Fibroblast of pulmonary artery (primary cell): ENCODE measurements around the gene HK3.
"Not testable (repeated sequence)": the region's sequence is repeated elsewhere in the genome, so short reads cannot be mapped to it uniquely, and the experiment has no call there.

Experiments
- DNase-seq: peaks from one replicate; pipeline ENCODE4 v3.0.0-alpha.2; 2010; ENCODE audit warnings: low read depth
- H3K4me3 ChIP-seq: replicated peaks from 2 replicates; pipeline ENCODE4 v1.5.1; 2011; ENCODE audit warnings: low read depth, mild to moderate bottlenecking, control low read depth, low read length, moderate library complexity
- TF ChIP-seq, protein P1 (sequence below): IDR thresholded peaks from 2 replicates; pipeline ENCODE4 v1.5.1; 2011; ENCODE audit warnings: mild to moderate bottlenecking, control low read depth, low read length, inconsistent platforms; ENCODE audit errors: missing control alignments

Gene HK3

GRCh38 chr5:176874198-176874780 lies 24.9 kb downstream of the HK3 start:
- TF ChIP-seq, protein P1, sequence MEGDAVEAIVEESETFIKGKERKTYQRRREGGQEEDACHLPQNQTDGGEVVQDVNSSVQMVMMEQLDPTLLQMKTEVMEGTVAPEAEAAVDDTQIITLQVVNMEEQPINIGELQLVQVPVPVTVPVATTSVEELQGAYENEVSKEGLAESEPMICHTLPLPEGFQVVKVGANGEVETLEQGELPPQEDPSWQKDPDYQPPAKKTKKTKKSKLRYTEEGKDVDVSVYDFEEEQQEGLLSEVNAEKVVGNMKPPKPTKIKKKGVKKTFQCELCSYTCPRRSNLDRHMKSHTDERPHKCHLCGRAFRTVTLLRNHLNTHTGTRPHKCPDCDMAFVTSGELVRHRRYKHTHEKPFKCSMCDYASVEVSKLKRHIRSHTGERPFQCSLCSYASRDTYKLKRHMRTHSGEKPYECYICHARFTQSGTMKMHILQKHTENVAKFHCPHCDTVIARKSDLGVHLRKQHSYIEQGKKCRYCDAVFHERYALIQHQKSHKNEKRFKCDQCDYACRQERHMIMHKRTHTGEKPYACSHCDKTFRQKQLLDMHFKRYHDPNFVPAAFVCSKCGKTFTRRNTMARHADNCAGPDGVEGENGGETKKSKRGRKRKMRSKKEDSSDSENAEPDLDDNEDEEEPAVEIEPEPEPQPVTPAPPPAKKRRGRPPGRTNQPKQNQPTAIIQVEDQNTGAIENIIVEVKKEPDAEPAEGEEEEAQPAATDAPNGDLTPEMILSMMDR: no peak
- no peak overlapping the region for H3K4me3 ChIP-seq
- no peak for DNase-seq

DNA sequence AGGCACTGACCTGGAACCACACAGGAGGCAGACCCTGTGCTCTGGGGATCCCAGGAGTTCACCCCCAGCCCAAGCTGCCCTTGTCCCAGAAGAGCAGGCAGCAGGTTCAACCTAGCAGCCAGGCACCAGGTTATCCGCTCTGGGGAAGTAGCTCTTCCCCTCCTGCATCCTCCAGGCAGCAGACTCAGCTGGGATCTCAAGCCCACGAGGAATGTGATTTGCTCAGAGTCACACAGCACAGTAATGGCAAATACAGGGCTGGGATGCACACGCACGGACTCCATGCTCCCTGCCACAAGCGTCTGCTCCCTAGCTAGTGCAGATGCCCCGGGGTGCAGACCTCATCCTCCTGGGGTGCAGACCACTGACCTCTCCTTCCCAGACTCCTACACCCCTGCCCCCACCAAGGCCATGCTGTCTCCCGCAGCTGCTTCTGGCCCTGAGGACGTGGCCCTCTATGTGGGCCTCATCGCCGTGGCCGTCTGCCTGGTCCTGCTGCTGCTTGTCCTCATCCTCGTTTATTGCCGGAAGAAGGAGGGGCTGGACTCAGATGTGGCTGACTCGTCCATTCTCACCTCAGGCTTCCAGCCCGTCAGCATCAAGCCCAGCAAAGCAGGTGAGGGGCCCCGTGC lies 25.5 kb downstream of the HK3 start:
- no peak for DNase-seq
- TF ChIP-seq, protein P1: no peak
- H3K4me3 ChIP-seq: no peak overlapping the region

GRCh38 chr5:176873011-176873410 lies 26.1 kb downstream of the HK3 start:
- not testable (repeated sequence) for DNase-seq, H3K4me3 ChIP-seq

GRCh38 chr5:176872586-176872985 lies 26.6 kb downstream of the HK3 start:
- H3K4me3 ChIP-seq, DNase-seq: not testable (repeated sequence)

DNA sequence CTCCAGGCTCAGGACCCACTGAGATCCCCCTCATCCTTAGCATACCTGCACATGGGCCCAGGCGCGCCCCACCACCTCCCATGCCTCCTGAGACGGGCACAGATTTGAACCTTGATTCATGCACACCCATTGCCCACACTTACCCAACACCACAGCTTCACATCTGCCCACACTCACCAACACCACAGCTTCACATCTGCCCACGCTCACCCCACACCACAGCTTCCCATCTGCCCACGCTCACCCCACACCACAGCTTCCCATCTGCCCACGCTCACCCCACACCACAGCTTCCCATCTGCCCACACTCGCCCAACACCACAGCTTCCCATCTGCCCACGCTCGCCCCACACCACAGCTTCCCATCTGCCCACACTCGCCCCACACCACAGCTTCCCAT lies 28.5 kb downstream of the HK3 start:
- not testable (repeated sequence) for DNase-seq

DNA sequence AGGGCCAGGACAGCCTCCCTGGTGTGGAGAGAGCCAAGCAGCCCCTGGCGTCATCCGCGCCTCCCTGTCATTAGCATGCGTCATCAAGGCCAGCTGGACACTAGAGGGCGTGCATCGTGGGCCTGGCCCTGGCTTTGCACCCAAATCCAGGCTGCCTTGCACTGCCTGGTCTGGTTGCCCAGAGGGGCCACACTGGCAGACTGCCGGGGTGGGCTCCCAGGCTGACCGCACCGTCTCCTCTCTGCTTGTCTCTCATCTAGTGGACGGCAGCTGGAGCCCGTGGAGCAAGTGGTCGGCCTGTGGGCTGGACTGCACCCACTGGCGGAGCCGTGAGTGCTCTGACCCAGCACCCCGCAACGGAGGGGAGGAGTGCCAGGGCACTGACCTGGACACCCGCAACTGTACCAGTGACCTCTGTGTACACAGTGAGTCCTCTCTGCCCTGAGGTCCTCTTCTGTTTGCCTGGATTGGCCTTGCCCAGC lies 29.0 kb downstream of the HK3 start:
- no peak overlapping the region for H3K4me3 ChIP-seq
- TF ChIP-seq, protein P1: peak; percentile 49
- DNase-seq: peak; percentile 63

More for the DNA sequence above, 28.5 kb downstream of the HK3 start:
- not testable (repeated sequence) for H3K4me3 ChIP-seq

GRCh38 chr5:176869501-176870109 lies 29.5 kb downstream of the HK3 start:
- H3K4me3 ChIP-seq: no peak overlapping the region
- TF ChIP-seq, protein P1: no peak
- no peak for DNase-seq

- TF ChIP-seq, protein P1: no peak
- no peak for DNase-seq
- H3K4me3 ChIP-seq: no peak overlapping the region
These were observed 30.4 kb downstream of the HK3 start for GRCh38 chr5:176868731-176869130.
